HG03558 (cell line): ENCODE measurements around the gene WDR36.

Experiments
- ATAC-seq: cut with Tn5 transposase; IDR thresholded peaks from one replicate; pipeline ENCODE4 v1.9.1; 2021; ENCODE audit warnings: moderate number of reproducible peaks; ENCODE audit not compliant: unreplicated experiment; ENCODE audit errors: extremely low read depth

Gene WDR36

DNA sequence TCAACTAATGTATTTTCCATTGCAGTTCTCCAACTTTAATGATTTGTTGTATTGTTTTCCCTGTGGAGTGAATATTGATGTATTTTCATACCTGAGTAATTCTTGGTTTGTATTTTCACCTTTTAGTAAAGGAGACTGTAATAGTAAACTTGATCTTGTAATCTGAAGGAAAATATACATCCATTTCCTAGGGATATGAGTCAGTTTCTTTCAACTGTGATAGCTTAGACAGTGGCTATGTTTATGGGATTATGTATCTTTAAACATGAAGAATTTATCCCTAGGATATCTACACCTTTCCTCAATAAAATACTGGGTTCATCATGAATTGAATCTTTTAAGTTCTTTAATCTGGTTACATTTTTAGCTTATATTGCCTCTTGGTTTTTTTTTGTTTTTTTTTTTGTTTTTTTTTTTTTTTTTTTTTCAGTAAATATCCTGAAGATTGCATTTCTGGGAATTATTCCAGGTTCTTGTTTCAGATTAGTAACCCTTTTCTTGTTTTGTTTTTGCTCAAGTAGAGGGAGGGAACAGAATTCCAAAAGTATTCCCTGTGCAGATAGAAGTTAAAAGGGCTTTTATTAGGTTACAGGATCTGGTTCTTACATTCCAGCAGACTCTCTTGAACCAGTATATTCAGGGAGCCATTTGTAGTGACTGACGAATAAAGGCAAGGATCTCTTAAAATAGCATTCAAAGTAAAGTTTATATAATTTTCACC lies 7.1 kb downstream of the WDR36 start:
- ATAC-seq: no peak

GRCh38 chr5:111106320-111106948 lies 14.3 kb downstream of the WDR36 start:
- no peak for ATAC-seq

DNA sequence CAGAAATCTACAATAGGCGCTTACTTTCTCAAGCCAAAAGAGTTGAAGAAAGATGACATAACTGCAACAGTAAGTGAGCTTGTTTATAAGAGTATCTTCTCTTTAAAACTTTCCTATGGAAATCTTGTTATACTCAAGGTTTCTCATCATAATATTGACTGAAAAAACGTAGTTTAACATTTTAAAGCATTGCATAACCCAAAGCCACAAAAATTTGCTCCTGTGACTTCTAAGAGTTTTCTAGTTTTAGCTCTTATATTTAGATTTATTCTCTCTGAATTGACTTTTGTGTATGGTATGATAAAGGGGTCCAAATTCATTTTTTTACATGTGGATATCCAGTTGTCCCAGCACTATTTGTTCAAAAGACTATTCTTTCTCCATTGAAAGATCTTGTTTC lies 15.2 kb downstream of the WDR36 start:
- ATAC-seq: no peak

GRCh38 chr5:111111956-111112355 lies 19.8 kb downstream of the WDR36 start:
- ATAC-seq: no peak

- no peak for ATAC-seq
Measured at GRCh38 chr5:111113678-111114077, 21.5 kb downstream of the WDR36 start.

DNA sequence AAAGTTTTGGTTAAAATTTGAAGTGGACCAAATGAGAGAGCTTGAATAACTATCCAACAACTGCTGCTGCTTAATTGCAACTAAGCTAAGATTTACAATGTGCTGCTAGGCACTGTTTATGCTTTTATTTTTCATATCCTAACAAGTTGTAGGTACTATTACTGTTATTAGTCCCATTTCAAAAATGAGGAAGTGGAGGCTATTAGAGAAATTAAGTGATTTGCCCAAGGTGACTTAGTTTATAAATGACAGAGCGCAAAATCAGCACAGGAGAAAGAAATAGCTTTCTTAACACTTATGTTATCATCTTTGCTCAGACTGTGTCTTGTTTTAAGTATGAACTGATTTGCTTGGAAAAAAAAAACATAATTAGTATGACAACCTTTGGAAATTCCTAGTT lies 23.1 kb downstream of the WDR36 start:
- ATAC-seq: no peak

DNA sequence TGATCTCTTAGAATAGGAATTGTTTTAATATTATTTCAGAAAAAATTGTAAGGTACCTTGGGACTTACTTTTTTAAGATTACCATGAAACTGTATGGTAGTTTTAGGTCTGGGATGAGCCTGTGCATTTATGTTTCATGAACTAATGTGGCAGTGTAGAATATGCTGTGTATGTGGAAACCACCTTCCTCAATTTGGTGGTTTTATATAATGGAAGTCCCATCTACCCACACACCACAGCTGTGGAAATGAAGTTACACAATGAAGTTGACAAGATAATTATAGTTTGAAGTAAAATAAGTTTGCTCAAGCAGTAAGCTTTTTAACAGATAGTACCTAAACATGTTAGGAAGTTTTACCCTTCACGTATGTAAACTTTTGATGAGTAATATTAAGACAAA lies 24.4 kb downstream of the WDR36 start:
- ATAC-seq: no peak

GRCh38 chr5:111117136-111117535 lies 25.0 kb downstream of the WDR36 start:
- no peak for ATAC-seq

GRCh38 chr5:111119221-111119620 lies 27.1 kb downstream of the WDR36 start:
- no peak for ATAC-seq

- ATAC-seq: no peak
Measured at GRCh38 chr5:111119856-111120255, 27.7 kb downstream of the WDR36 start.

GRCh38 chr5:111120911-111121310 lies 28.8 kb downstream of the WDR36 start:
- no peak for ATAC-seq

GRCh38 chr5:111121926-111122325 lies 29.8 kb downstream of the WDR36 start:
- no peak for ATAC-seq

DNA sequence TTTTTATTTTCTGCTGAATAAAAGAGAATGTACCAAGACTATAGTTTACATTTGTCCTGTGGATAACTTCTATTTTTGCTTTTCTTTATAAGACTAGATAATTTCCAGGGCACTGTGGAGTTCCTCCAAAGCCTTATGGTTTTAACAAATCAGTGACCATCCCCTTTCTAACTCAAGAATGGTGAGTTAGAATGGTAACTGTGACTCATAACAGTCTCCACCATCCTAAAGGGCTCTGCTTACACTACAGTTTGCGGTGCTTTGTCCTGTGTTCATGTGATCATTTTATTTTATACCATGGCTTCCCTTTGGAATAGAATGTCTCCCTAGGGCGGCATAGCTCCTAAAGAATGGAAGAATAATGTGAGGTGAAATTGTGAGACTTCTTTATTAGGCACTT lies 30.2 kb downstream of the WDR36 start:
- peak; percentile 43 for ATAC-seq

DNA sequence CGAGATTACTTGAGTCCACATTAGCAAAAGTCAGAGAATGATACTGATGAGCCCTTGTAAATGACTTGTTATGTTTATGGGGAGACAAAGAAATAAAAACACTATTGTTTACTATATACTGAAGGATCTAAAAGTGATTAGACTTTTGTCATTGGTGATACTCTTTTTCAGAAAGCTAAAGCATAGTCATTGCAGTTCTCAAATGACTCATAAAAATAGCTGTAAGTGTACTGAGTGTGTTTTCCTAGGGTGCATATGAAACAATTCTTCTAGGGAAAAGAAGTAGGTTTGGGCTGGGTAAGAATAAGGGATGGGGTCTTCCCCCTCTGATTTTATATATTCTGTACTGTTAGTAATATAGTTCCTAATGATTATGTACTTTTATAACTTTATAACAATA lies 32.6 kb downstream of the WDR36 start:
- ATAC-seq: no peak

GRCh38 chr5:111126896-111127295 lies 34.7 kb downstream of the WDR36 start:
- no peak for ATAC-seq

GRCh38 chr5:111127453-111128195 lies 35.5 kb downstream of the WDR36 start:
- ATAC-seq: no peak

DNA sequence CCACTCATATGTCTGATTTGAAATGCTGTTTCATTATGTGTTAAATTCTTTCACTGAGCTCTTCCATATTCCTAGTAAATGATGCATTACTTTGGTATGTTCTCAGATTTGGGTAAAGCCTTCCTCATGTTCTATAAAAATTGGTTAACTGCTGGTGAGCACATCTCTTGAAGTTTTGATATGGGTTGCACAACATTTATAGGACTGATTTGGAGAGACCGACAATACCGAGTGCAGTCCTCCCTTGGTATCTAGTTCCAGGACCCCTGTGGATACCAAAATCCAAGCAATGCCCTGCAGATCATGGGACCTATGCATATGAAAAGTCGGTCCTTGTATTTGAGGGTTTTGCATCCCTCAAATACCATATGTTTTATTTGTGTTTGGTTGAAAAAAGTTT lies 37.8 kb downstream of the WDR36 start:
- ATAC-seq: no peak

GRCh38 chr5:111131356-111131755 lies 39.2 kb downstream of the WDR36 start:
- ATAC-seq: no peak

GRCh38 chr5:111132076-111132475 lies 39.9 kb downstream of the WDR36 start:
- ATAC-seq: no peak

GRCh38 chr5:111132731-111133435 lies 40.7 kb downstream of the WDR36 start:
- ATAC-seq: no peak

DNA sequence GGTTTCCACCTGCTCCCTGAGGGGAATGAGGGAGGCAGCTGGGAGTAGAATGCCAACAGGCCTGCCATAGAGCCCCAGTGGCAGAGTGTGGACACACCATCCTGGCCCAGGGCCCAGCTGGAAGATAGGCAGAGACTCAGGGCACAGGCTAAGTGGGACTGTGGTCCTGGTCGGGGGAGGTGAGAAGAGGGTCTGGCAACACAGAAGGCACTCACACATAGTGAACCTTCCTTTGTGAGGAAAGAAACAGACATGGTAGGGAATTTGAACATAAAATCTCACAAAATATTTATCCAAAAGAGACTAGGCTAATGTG lies 41.2 kb downstream of the WDR36 start:
- no peak for ATAC-seq
